Measurements from ENCODE around the gene FGF5.

DNA sequence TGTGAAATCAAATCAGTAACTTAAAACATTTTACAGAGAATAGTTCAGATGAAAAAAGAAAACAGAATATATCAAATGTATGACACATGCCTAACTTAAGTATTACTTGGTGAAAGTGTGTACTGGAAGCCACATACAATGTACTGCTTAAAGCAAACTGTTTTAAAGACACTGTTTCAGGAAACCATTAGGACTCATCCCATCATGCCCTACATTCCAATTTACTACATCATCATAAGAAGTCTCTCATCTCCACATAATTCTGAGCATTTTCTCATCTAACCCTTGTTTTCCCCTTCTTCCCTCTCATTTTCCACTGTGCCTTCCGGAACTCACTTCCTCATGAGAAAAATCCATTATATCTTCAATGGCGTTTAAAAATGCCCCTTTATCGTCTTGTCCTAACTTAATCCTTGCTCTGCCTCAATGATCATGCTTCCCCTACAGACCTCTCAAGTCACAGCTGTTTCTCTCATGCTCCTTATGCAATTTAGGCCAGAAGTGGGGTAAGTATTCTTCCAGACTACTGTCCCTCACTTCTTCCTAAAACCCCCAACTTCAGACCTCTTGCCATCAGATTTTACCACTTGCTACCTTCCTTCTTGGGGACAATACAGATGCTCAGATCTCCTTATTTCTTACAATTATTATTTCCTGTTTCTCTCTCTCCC is 26.8 kb upstream of the FGF5 start:
- no peak for TF ChIP-seq EP300 (IDR thresholded peaks at IDR 0.05; ENCODE audit: borderline replicate concordance)
- no peak for TF ChIP-seq MAX (IDR thresholded peaks at IDR 0.05)
- no peak for TF ChIP-seq TCF12 (IDR thresholded peaks at IDR 0.05; ENCODE audit: low read depth)
- TF ChIP-seq RAD21 (IDR thresholded peaks at IDR 0.05; ENCODE audit: low read depth): no peak
- TF ChIP-seq YY1 (IDR thresholded peaks at IDR 0.05; ENCODE audit: low read depth): no peak
- TF ChIP-seq, protein P1, sequence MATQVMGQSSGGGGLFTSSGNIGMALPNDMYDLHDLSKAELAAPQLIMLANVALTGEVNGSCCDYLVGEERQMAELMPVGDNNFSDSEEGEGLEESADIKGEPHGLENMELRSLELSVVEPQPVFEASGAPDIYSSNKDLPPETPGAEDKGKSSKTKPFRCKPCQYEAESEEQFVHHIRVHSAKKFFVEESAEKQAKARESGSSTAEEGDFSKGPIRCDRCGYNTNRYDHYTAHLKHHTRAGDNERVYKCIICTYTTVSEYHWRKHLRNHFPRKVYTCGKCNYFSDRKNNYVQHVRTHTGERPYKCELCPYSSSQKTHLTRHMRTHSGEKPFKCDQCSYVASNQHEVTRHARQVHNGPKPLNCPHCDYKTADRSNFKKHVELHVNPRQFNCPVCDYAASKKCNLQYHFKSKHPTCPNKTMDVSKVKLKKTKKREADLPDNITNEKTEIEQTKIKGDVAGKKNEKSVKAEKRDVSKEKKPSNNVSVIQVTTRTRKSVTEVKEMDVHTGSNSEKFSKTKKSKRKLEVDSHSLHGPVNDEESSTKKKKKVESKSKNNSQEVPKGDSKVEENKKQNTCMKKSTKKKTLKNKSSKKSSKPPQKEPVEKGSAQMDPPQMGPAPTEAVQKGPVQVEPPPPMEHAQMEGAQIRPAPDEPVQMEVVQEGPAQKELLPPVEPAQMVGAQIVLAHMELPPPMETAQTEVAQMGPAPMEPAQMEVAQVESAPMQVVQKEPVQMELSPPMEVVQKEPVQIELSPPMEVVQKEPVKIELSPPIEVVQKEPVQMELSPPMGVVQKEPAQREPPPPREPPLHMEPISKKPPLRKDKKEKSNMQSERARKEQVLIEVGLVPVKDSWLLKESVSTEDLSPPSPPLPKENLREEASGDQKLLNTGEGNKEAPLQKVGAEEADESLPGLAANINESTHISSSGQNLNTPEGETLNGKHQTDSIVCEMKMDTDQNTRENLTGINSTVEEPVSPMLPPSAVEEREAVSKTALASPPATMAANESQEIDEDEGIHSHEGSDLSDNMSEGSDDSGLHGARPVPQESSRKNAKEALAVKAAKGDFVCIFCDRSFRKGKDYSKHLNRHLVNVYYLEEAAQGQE (IDR thresholded peaks at IDR 0.05; ENCODE audit: low read depth): no peak
- TF ChIP-seq EGR1 (IDR thresholded peaks at IDR 0.05): no peak
- no peak for TF ChIP-seq CEBPB (IDR thresholded peaks at IDR 0.05)
- no peak for TF ChIP-seq TAF1 (IDR thresholded peaks at IDR 0.05; ENCODE audit: low read depth)
- no peak for TF ChIP-seq NFIC (IDR thresholded peaks at IDR 0.05)
- TF ChIP-seq ZBTB7A (IDR thresholded peaks at IDR 0.05; ENCODE audit: low read depth): no peak
- TF ChIP-seq FOXM1 (IDR thresholded peaks at IDR 0.05; ENCODE audit: borderline replicate concordance, low read depth): no peak
- no peak for TF ChIP-seq CREB1 (IDR thresholded peaks at IDR 0.05; ENCODE audit: low read depth)
- TF ChIP-seq USF1 (IDR thresholded peaks at IDR 0.05): no peak

Data from Ishikawa (cell line).